DND-41 (cell line): Measurements from ENCODE around the gene STAB2.
A peak's percentile ranks its signal among the peaks of the same experiment; 100 is the strongest.

Experiments used
- EZH2 ChIP-seq: IDR thresholded peaks from 3 replicates; pipeline ENCODE4 v1.6.1; 2012; ENCODE audit warnings: borderline replicate concordance, low read depth, mild to moderate bottlenecking, moderate library complexity, low read length, inconsistent platforms; ENCODE audit not compliant: severe bottlenecking
- TF ChIP-seq, protein P1 (sequence below): IDR thresholded peaks from 2 replicates; pipeline ENCODE4 v1.5.1; 2012; ENCODE audit warnings: borderline replicate concordance, low read length, moderate library complexity, mild to moderate bottlenecking; ENCODE audit not compliant: poor library complexity, severe bottlenecking; ENCODE audit errors: extremely low read depth

DNA sequence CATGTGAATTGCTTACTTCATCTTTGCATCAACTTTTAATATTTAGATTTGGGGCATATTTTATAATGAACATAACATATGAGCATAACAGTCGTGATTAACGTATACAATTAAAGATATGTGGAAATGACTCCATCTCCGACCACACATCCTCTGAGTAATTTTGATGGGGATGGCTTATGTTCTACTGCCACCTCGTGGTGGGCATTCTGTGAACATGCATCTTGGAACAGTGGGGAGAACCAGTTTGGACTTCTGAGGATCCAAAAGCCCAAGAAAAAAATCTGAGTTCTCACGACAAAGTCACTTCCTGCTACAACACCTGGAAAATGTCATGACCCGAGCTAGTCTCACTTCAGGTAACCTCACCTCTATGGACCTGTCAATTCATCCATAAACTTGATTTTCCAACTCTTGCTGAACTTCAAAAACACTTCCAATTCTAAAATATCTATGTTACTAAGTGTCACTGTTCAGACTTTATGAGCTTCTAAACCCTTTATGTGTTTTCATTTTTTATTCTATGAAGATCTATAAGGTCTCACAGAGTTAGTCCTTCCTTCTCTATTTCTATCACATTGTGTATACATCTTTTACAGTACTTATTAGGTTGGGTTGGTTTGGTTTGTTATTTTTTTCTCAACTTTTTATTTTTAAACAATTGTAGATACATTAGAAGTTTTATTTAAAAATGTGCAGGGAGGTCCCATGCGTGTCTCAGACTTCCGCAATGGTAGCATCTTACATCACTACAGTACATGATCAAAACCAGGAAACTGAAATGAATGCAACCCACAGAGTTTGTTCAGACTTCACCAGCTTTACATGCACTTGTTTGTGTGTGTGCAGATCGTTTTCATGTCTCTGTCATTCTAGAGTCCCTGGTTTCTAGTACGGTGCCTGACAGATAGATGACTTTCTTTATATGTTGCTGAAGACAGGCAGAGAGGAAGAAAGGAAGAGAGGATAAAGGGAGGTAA, 38.2 kb upstream of the STAB2 start:
- TF ChIP-seq, protein P1, sequence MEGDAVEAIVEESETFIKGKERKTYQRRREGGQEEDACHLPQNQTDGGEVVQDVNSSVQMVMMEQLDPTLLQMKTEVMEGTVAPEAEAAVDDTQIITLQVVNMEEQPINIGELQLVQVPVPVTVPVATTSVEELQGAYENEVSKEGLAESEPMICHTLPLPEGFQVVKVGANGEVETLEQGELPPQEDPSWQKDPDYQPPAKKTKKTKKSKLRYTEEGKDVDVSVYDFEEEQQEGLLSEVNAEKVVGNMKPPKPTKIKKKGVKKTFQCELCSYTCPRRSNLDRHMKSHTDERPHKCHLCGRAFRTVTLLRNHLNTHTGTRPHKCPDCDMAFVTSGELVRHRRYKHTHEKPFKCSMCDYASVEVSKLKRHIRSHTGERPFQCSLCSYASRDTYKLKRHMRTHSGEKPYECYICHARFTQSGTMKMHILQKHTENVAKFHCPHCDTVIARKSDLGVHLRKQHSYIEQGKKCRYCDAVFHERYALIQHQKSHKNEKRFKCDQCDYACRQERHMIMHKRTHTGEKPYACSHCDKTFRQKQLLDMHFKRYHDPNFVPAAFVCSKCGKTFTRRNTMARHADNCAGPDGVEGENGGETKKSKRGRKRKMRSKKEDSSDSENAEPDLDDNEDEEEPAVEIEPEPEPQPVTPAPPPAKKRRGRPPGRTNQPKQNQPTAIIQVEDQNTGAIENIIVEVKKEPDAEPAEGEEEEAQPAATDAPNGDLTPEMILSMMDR = peak; percentile 91
- TF ChIP-seq EZH2 = no peak
